Measurements from ENCODE around the gene SLFN5.

The SLFN5 gene

GRCh38 chr17:35286120-35286781 is 43.4 kb downstream of the SLFN5 start:
- Histone ChIP-seq H3K9ac (no peak overlapping the region), H3K4me1 (no peaks in the 10 kb centered on the region), H3K27me3 (ENCODE audit: control insufficient read depth, insufficient read depth, low read length) (no peaks in the 10 kb centered on the region), H3K27ac (no peak overlapping the region), H3K4me3 (ENCODE audit: low read depth, low read length) (no peak overlapping the region), H3K9me3 (ENCODE audit: control insufficient read depth, low read length) (no peaks in the 10 kb centered on the region), H2AFZ (no peak overlapping the region), H3K4me2 (ENCODE audit: low read length) (no peak overlapping the region), H3K36me3 (ENCODE audit: control insufficient read depth, insufficient read depth, low read length) (no peaks in the 10 kb centered on the region), H3K79me2 (no peaks in the 10 kb centered on the region)
- no peak for TF ChIP-seq CTCF (IDR thresholded peaks at IDR 0.05)

DNA sequence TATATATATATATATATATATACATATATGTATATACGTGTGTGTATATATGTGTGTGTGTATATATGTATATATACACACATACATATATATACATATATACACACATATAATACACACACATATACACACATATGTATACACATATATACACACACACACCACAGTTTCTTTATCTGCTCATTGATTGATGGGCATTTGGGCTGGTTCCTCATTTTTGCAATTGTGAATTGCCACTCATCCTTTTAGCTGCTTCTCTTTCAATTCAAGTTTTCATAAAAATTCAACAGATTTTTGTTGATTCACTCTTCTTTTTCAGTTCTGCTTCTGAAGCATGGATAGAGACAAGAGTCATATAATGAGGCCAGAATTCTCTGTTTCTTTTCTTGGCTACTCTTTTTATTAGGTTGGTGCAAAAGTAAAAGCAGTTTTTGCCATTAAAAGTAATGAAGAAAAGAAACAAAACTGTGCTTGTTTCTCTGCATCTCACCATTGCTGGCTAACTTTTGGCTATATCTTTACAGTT is 44.5 kb downstream of the SLFN5 start:
- Histone ChIP-seq H3K79me2 (no peaks in the 10 kb centered on the region), H3K36me3 (ENCODE audit: control insufficient read depth, insufficient read depth, low read length) (no peaks in the 10 kb centered on the region), H3K27me3 (ENCODE audit: control insufficient read depth, insufficient read depth, low read length) (no peaks in the 10 kb centered on the region), H3K4me3 (ENCODE audit: low read depth, low read length) (no peak overlapping the region), H3K27ac (no peak overlapping the region), H3K4me1 (no peaks in the 10 kb centered on the region), H3K4me2 (ENCODE audit: low read length) (no peak overlapping the region), H3K9me3 (ENCODE audit: control insufficient read depth, low read length) (no peaks in the 10 kb centered on the region), H3K9ac (no peak overlapping the region), H2AFZ (no peak overlapping the region)
- TF ChIP-seq CTCF (IDR thresholded peaks at IDR 0.05) = no peak

DNA sequence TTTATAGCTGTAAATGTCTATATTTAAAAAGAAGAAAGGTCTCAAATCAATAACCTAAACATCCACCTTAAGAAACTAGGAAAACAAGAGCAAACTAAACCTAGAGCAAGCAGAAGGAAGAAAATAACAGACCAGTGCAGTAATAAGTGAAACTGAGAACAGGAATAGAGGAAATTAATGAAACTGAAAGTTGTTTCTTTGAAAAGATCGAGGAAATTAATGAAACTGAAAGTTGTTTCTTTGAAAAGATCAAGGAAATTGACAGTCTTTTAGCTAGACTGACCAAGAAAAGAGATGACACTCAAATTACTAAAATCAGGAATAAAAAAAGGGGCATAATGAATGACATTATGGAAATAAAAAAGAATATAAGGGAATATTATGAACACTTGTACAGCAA is 46.4 kb downstream of the SLFN5 start:
- Histone ChIP-seq H3K79me2 (no peaks in the 10 kb centered on the region), H3K27ac (no peak overlapping the region), H3K9ac (no peak overlapping the region), H2AFZ (no peak overlapping the region), H3K4me1 (no peaks in the 10 kb centered on the region), H3K9me3 (ENCODE audit: control insufficient read depth, low read length) (no peaks in the 10 kb centered on the region), H3K27me3 (ENCODE audit: control insufficient read depth, insufficient read depth, low read length) (no peaks in the 10 kb centered on the region), H3K36me3 (ENCODE audit: control insufficient read depth, insufficient read depth, low read length) (no peaks in the 10 kb centered on the region), H3K4me2 (ENCODE audit: low read length) (no peak overlapping the region), H3K4me3 (ENCODE audit: low read depth, low read length) (no peak overlapping the region)
- no peak for TF ChIP-seq CTCF (IDR thresholded peaks at IDR 0.05)

DNA sequence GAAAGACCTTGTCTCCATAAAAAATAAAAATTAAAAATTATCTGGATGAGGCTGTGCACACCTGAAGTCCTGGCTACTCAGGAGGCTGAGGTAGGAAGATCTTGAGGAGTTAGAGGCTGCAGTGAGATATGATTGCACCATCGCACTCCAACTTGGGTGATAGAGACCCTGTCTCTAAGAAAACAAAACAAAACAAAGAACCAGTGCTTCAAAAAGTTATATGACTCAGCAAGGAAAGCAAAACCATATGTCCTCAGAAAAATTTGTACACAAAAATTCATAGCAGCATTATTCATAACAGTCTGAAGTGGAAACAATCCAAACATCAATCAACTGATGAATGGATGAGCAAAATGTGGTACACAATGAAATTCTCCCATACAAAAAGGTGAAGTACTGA is 48.9 kb downstream of the SLFN5 start:
- Histone ChIP-seq H3K4me1 (no peaks in the 10 kb centered on the region), H2AFZ (no peak overlapping the region), H3K27me3 (ENCODE audit: control insufficient read depth, insufficient read depth, low read length) (no peaks in the 10 kb centered on the region), H3K9ac (no peak overlapping the region), H3K4me3 (ENCODE audit: low read depth, low read length) (no peak overlapping the region), H3K4me2 (ENCODE audit: low read length) (no peak overlapping the region), H3K27ac (no peak overlapping the region), H3K79me2 (no peaks in the 10 kb centered on the region), H3K36me3 (ENCODE audit: control insufficient read depth, insufficient read depth, low read length) (no peaks in the 10 kb centered on the region), H3K9me3 (ENCODE audit: control insufficient read depth, low read length) (no peaks in the 10 kb centered on the region)
- no peak for TF ChIP-seq CTCF (IDR thresholded peaks at IDR 0.05)

Data from parathyroid adenoma (tissue), 2 donors.